ENCODE measurements around the gene BTRC.

BTRC gene

GRCh38 chr10:101428036-101428435 lies 74.1 kb downstream of the BTRC start:
- no peaks in the 10 kb centered on the region for H3K36me3 ChIP-seq (ENCODE audit: insufficient read depth, low read length)
- no peak overlapping the region for H3K9ac ChIP-seq (ENCODE audit: low read depth, low read length)
- no peaks in the 10 kb centered on the region for H3K4me1 ChIP-seq (ENCODE audit: insufficient read depth, low read length)
- no peaks in the 10 kb centered on the region for H3K9me3 ChIP-seq (ENCODE audit: control insufficient read depth, insufficient read depth, low read length)

DNA sequence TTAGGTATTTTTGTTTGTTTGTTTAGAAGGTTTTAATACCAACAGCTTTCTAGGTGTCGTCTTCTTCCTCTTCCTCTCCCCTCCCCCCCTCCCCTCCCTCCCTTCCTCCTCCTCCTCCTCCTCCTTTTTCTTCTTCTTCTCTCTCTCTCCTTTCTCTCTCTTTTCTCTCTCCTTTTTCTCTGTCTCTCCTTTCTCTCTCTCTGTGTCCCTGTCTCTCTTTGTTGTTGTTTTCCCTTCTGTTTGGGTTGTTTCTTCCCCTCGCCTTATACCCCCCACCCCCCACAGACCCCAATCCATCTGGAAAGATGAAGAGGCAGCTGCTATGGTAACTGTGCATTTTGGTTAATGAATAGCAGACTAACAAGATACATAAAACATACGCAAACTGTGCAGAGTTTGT lies 75.5 kb downstream of the BTRC start:
- no peak overlapping the region for H3K9ac ChIP-seq (ENCODE audit: low read depth, low read length)
- H3K36me3 ChIP-seq (ENCODE audit: insufficient read depth, low read length): no peaks in the 10 kb centered on the region
- H3K9me3 ChIP-seq (ENCODE audit: control insufficient read depth, insufficient read depth, low read length): no peaks in the 10 kb centered on the region

DNA sequence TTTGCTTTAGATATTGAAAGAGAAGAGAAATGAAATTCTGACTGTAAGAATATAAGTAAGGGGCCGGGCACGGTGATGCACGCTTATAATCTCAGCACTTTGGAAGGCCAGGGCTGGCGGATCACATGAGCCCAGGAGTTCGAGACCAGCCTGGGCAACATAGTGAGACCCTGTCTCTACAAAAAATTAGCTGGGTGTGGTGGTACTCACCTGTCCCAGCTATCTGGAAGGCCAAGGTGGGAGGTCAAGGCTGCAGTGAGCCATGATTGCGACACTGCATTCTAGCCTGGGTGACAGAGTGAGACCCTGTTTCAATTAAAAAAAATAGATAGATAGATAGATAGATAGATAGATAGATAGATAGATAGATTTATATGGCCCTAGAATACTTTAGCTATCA lies 82.3 kb downstream of the BTRC start:
- Histone ChIP-seq H3K9ac (ENCODE audit: low read depth, low read length) (no peak overlapping the region), H3K36me3 (ENCODE audit: insufficient read depth, low read length) (no peaks in the 10 kb centered on the region), H3K4me1 (ENCODE audit: insufficient read depth, low read length) (no peaks in the 10 kb centered on the region), H3K9me3 (ENCODE audit: control insufficient read depth, insufficient read depth, low read length) (no peaks in the 10 kb centered on the region)

More for the DNA sequence above, 75.5 kb downstream of the BTRC start:
- H3K4me1 ChIP-seq (ENCODE audit: insufficient read depth, low read length): no peaks in the 10 kb centered on the region

DNA sequence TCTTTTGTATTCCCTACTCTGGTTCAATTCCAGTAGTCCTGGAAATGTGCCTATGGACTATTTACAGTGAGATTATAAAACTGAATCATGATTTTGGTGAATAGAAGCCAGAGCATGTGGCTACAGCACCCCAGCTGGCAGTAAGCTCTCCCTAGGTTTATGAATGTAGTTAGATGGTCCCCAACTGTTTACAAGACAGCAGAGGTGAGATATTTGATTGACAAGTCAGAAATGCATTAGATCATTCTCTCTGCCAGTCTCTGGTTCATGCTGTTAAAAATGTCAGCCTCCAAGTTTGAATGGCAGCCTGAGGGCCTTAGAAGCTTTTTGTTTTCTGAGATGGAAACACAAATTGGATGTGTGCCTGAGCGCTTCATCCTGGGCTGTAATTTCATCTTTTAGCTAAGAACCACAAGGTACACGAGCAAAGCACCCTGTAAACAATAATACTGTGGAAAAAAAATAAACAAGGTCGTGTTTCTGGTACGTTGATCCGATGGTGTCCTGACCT lies 85.0 kb downstream of the BTRC start:
- Histone ChIP-seq H3K9me3 (ENCODE audit: control insufficient read depth, insufficient read depth, low read length) (no peaks in the 10 kb centered on the region), H3K36me3 (ENCODE audit: insufficient read depth, low read length) (no peaks in the 10 kb centered on the region), H3K9ac (ENCODE audit: low read depth, low read length) (no peak overlapping the region), H3K4me1 (ENCODE audit: insufficient read depth, low read length) (no peaks in the 10 kb centered on the region)

DNA sequence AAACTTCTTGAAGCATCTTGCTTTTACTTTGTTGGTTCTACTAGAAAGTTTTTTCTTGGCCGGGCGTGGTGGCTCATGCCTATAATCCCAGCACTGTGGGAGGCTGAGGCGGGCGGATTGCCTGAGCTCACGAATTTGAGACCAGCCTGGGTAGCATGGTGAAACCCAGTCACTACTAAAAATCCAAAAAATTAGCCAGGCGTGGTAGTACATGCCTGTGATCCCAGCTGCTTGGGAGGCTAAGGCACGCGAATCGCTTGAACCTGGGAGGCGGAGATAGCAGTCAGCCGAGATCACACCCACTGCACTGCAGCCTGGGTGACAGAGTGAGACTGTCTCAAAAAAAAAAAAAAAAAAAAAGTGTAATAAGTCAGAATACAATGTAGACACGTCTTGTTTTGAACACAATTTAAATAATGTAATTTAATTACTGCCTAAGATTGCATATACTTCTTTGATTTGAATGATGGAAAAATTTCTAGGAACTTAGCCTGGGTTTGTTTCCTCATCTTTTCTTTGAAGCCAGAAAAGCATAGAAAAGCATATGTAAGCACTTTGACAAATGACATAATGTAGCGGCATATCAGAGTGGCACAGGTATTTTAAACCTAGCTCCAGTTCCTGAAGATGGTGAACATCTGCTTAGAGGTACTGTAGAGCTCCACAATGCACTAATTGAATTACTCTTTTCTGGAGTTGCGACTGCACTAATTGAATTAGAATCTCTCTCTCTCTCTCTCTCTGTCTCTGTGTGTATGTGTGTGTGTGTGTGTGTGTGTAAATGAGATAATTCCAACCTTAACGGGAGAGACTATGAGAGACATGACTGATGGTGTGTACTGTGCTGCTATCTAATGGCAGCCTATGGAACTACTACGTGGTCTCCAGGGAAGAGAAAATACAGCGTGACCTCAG lies 87.8 kb downstream of the BTRC start:
- Histone ChIP-seq H3K36me3 (ENCODE audit: insufficient read depth, low read length) (no peaks in the 10 kb centered on the region), H3K4me1 (ENCODE audit: insufficient read depth, low read length) (peaks cover 6% of the 10 kb centered on the region), H3K9ac (ENCODE audit: low read depth, low read length) (no peak overlapping the region), H3K9me3 (ENCODE audit: control insufficient read depth, insufficient read depth, low read length) (no peaks in the 10 kb centered on the region)

DNA sequence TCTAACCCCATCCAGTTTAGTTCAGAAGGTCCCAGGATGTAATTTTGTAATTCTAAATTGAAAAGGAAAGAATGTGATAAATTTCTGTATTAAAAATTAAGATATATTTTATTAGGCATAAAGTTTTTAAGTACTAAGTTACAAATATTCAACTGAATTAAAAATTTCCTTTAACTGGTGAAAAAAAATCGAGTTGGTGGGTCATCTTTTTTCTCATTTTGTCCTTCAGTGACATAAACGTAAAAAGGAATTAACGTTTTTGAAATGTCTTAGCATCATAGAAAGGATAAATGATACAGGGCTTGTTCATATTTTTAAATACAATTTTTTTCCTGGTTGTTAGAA lies 88.5 kb downstream of the BTRC start:
- Histone ChIP-seq H3K36me3 (ENCODE audit: insufficient read depth, low read length) (no peaks in the 10 kb centered on the region), H3K9me3 (ENCODE audit: control insufficient read depth, insufficient read depth, low read length) (no peaks in the 10 kb centered on the region), H3K4me1 (ENCODE audit: insufficient read depth, low read length) (peaks cover 6% of the 10 kb centered on the region), H3K9ac (ENCODE audit: low read depth, low read length) (no peak overlapping the region)

DNA sequence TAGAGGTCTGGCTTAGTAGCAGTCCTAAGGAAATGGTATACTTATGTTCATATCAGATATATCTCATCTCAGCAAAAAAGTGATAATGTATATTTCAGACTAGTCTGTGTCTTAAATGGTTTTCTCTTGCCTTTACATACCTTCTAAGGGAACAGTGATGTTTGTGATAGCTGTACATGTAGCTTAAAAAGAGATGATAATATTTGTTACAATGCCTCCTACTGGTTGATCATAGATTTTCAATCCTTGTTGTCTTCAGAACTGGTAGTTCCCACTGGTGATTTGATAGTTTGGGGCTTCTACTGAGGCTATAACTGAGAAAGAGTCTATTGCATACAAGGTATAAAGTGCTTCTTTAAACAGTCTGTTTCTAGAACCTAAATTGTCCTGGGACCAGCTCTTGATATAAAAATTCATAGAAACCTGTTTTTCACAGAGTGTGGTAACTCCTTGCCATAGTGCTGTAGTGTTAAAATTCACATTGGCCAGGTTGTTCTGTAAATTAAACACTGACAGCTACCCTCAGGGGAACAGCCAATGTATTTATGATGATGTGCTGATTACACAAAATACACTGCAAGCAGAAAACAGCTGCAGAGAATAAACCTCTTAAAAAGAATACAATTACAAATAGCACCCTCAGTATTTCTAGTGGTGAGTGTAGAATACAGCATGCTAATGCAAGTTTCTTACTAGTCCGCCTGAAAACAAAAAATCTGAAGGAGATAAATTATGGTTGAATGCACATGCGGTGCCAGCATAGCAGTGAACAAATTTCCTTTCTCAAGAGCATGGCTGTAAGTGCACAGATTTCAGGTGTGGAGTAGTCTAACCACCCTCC lies 90.3 kb downstream of the BTRC start:
- no peak overlapping the region for H3K9ac ChIP-seq (ENCODE audit: low read depth, low read length)
- peaks cover 6% of the 10 kb centered on the region for H3K4me1 ChIP-seq (ENCODE audit: insufficient read depth, low read length)
- no peaks in the 10 kb centered on the region for H3K9me3 ChIP-seq (ENCODE audit: control insufficient read depth, insufficient read depth, low read length)
- H3K36me3 ChIP-seq (ENCODE audit: insufficient read depth, low read length): no peaks in the 10 kb centered on the region

- peaks cover 6% of the 10 kb centered on the region for H3K4me1 ChIP-seq (ENCODE audit: insufficient read depth, low read length)
- no peak overlapping the region for H3K9ac ChIP-seq (ENCODE audit: low read depth, low read length)
- no peaks in the 10 kb centered on the region for H3K36me3 ChIP-seq (ENCODE audit: insufficient read depth, low read length)
- no peaks in the 10 kb centered on the region for H3K9me3 ChIP-seq (ENCODE audit: control insufficient read depth, insufficient read depth, low read length)
Measured at GRCh38 chr10:101446071-101446470, 92.1 kb downstream of the BTRC start.

- H3K9me3 ChIP-seq (ENCODE audit: control insufficient read depth, insufficient read depth, low read length): no peaks in the 10 kb centered on the region
- no peak overlapping the region for H3K9ac ChIP-seq (ENCODE audit: low read depth, low read length)
- H3K4me1 ChIP-seq (ENCODE audit: insufficient read depth, low read length): peaks cover 6% of the 10 kb centered on the region
- H3K36me3 ChIP-seq (ENCODE audit: insufficient read depth, low read length): no peaks in the 10 kb centered on the region
Measured at GRCh38 chr10:101446947-101447346, 93.0 kb downstream of the BTRC start.

DNA sequence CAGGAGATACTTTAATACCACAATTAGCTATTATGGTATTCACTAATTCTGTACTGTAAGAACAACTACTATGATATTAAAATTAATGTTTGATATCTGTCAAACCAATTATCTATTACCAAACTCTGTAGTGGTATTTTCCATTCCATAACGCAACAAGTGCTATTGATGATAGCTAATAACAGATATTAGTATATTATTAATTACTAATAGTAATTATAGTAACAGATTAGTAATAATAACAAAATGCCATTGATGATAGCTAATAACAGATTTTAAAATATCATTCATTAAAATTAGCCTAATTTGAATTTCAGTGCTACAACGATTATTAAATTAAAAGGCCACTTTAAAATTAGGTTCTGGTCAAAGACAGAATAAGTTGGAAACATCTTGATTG lies 93.5 kb downstream of the BTRC start:
- no peaks in the 10 kb centered on the region for H3K36me3 ChIP-seq (ENCODE audit: insufficient read depth, low read length)
- H3K4me1 ChIP-seq (ENCODE audit: insufficient read depth, low read length): peaks cover 6% of the 10 kb centered on the region
- no peak overlapping the region for H3K9ac ChIP-seq (ENCODE audit: low read depth, low read length)
- H3K9me3 ChIP-seq (ENCODE audit: control insufficient read depth, insufficient read depth, low read length): no peaks in the 10 kb centered on the region

DNA sequence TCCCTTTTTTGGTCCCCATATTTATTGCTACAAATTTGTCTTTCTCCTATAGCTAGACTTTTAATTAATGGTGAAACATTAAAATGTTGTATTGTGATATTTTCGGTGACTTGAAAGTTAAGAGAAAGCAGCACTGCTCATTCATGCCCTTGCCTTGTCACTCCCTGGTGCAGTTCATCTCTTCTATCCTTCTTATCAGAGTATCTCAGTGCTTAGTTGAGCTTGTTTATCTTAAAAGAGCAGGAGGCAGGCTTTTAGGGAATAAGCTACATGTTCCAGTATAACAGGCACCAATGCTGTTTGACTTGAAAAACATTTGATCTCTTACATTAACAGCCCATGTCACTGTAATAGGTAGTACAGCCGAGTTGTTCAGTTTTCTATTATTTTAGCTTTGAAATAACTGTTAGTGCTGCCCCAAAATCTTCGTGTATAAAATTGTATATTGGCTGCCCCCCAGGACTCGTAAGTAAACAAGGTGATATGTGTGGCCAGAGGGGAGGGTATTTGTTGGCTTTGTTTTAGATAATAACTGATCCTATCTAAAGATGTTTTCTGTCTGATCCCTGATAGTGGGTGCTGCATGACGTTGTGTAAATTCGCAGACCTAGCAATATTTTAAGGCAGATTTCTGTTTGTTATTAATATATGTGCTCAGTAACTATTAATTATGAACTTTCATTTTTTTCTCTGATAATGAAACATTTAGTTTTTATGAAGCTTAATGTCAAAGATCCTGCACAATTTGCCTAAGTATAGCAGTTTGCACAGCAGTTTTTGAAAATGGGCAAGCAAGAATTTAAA lies 96.5 kb downstream of the BTRC start:
- H3K9ac ChIP-seq (ENCODE audit: low read depth, low read length): no peak overlapping the region
- peaks cover 6% of the 10 kb centered on the region for H3K4me1 ChIP-seq (ENCODE audit: insufficient read depth, low read length)
- no peaks in the 10 kb centered on the region for H3K9me3 ChIP-seq (ENCODE audit: control insufficient read depth, insufficient read depth, low read length)
- H3K36me3 ChIP-seq (ENCODE audit: insufficient read depth, low read length): no peaks in the 10 kb centered on the region

DNA sequence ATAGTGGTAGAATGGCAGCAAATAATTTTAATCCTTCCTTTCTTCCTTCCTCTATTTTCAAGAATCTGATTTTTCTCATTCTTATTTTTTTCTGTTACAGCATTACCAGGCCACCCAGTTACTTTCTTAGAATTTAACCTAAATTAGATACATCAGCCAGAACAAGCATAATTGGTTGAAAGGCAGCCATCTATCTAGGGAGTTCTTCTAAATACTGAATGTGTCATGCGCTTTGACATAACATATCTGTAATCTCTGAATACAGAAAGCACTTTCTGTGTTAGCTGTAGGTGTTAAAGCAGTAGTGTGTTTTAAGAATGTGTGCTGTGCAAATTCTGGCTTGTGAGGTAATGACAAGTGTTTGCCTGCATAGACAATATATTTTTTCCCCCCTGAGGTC lies 97.3 kb downstream of the BTRC start:
- H3K4me1 ChIP-seq (ENCODE audit: insufficient read depth, low read length): peaks cover 4% of the 10 kb centered on the region
- H3K36me3 ChIP-seq (ENCODE audit: insufficient read depth, low read length): no peaks in the 10 kb centered on the region
- no peak overlapping the region for H3K9ac ChIP-seq (ENCODE audit: low read depth, low read length)
- no peaks in the 10 kb centered on the region for H3K9me3 ChIP-seq (ENCODE audit: control insufficient read depth, insufficient read depth, low read length)

GRCh38 chr10:101451667-101452069 lies 97.7 kb downstream of the BTRC start:
- Histone ChIP-seq H3K36me3 (ENCODE audit: insufficient read depth, low read length) (no peaks in the 10 kb centered on the region), H3K4me1 (ENCODE audit: insufficient read depth, low read length) (no peaks in the 10 kb centered on the region), H3K9ac (ENCODE audit: low read depth, low read length) (no peak overlapping the region), H3K9me3 (ENCODE audit: control insufficient read depth, insufficient read depth, low read length) (no peaks in the 10 kb centered on the region)

DNA sequence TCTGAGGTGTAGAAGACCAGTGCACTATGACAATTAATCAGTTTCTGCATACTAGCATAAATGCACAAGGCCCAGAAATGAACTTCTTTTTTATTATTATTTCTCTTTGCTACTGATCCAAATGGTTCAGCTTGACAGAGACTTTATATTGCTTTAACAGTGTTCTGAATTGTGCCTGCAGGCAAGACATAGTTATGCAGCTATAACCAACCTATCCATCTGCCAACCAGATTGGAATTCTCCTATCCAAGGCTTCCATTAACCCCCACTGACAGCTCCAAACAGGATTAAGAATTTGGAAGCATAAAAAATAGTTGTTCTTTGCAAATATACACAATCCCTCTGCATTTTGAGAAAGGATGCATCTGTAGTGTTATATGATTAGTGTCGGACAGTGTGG lies 98.2 kb downstream of the BTRC start:
- Histone ChIP-seq H3K36me3 (ENCODE audit: insufficient read depth, low read length) (no peaks in the 10 kb centered on the region), H3K4me1 (ENCODE audit: insufficient read depth, low read length) (no peaks in the 10 kb centered on the region), H3K9ac (ENCODE audit: low read depth, low read length) (no peak overlapping the region), H3K9me3 (ENCODE audit: control insufficient read depth, insufficient read depth, low read length) (no peaks in the 10 kb centered on the region)

Data from ES-I3 (cell line).